Left renal cortex interstitium (tissue), 4 donors: ENCODE data around the gene SPINK4. TPM values are rescaled to one million over a fixed set of nuclear protein-coding genes. Genes with fewer than 3 reads are reported as not detected.

Experiments used
- DNase-seq, 4 donors: peaks; one replicate each; pipeline ENCODE4 v3.0.0-alpha.2; 2013; ENCODE audit warnings: low read depth in 4 of 4, low spot score in 2 of 4, missing footprints in 1 of 4
- polyA plus RNA-seq, 4 donors: library from polyadenylated mRNA; unstranded; fragments of 120-200 nt; gene quantifications; one replicate each; pipeline ENCODE4 v1.2.1, GENCODE V29; 2013; ENCODE audit not compliant: insufficient read length in 4 of 4

Gene SPINK4
- polyA plus RNA-seq, 4 donors: not detected

DNA sequence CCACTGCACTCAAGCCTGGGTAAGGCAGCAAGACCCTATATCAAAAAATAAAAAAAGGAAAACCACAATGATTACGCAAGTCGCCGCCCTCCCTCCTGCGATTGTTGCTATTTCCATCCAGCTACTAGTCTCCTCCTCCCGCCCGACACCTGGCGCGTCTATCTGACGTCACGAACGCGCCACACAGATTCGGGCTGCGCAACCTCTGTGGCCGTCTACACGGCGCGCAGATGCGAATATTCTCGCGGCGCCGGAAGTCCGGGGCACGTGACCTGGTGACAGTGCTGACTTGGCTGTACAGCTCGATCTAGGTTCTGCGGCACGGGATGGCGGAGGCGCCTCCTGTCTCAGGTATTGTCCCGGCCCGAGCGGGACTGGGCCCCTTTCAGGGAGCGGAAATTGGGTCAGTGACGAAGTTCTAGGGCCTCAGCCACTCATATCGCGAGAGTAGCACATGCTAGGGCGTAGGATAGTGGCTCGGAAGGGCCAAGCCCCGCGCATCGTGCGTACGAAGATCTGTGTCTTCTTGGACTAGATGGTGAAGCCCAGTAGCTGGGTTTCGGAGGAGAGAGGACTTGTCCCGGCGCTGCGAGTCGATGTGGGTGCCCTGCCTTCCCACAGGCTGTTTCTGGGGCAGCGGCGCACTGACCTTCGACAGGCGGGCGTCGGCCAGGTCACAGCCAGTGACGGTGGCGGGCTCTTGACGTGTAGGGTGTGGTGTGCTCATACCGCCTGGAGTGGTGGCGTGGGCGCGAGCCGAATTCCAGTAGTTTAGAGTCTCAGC, 50.5 kb downstream of the SPINK4 start, which contains the start of gene NFX1:
Gene NFX1 (plus strand): TSS at position 270 of the 784 bp plus-strand sequence. CDS start 57 bp downstream, at position 327.
- DNase-seq: peak; percentile 95 to 98 (median 96)

GRCh38 chr9:33291031-33291397, 51.0 kb downstream of the SPINK4 start:
- DNase-seq: peak in 1 of 4 donors; percentile 12

GRCh38 chr9:33291901-33292300, 51.9 kb downstream of the SPINK4 start:
- no peak for DNase-seq

DNA sequence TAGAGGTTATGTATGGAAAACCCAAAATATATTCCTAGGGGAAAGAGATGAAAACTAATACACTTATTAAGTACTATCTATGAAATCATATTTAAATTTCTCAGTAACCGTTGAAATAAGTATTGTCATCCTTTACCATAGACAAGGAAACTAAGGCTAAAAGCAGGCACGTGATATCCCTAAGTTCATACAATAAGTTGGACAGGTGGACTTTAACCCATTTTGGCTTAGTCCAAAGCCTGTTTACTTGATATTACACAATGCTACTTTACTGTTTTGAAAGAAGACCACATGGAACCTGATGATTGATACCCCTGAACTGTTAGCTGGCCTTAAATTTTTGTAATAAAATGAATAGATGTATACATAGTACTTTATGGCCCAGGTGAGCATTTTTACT, 53.8 kb downstream of the SPINK4 start:
- DNase-seq: no peak

DNA sequence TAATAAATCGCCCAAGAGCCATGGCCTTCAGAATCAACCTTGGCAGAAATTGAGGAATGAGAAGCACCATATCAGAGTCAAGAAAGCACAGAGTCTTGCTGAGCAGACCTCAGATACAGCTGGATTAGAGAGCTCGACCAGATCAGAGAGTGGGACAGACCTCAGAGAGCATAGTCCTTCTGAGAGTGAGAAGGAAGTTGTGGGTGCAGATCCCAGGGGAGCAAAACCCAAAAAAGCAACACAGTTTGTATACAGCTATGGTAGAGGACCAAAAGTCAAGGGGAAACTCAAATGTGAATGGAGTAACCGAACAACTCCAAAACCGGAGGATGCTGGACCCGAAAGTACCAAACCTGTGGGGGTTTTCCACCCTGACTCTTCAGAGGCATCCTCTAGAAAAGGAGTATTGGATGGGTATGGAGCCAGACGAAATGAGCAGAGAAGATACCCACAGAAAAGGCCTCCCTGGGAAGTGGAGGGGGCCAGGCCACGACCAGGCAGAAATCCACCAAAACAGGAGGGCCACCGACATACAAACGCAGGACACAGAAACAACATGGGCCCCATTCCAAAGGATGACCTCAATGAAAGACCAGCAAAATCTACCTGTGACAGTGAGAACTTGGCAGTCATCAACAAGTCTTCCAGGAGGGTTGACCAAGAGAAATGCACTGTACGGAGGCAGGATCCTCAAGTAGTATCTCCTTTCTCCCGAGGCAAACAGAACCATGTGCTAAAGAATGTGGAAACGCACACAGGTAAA, 54.9 kb downstream of the SPINK4 start:
- no peak for DNase-seq

DNA sequence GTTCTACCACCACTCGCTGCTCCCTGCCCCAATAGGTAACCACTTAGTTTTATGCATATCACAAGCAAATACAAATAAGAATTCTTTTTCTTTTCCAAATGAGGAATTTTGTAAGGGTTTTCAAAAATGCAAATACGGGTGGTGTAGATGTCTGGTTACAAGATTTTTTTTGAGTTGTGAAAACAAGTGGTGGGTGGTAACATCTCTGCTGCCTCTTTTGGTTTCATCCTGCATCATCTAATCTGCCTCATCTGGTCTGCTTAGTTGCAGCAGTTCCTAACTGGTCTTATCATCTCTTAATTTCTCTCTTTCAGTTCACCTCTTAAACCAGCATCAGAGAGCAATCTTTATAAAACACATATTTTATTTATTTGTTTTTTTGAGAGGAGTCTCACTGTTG, 55.6 kb downstream of the SPINK4 start:
- DNase-seq: no peak

- no peak for DNase-seq
Measured at GRCh38 chr9:33297432-33297831, 57.5 kb downstream of the SPINK4 start.

Other genes starting within 250 kb of the SPINK4 start
- gene APTX, start 238.5 kb upstream of the SPINK4 start, polyA plus RNA-seq: 10 to 100 TPM; 37.9 to 55.5 (median 46.4) TPM
- gene DNAJA1, start 214.9 kb upstream of the SPINK4 start, polyA plus RNA-seq: 100 to 1,000 TPM; 223 to 258 (median 235) TPM
- gene SMU1, start 163.5 kb upstream of the SPINK4 start, polyA plus RNA-seq: 10 to 100 TPM; 22.3 to 29.7 (median 27.2) TPM
- 100 to 1,000 TPM in 3 of 4 donors, 10 to 100 TPM in 1; 82.9 to 117 (median 105) TPM for gene B4GALT1, start 72.8 kb upstream of the SPINK4 start, polyA plus RNA-seq
- gene BAG1, start 24.5 kb downstream of the SPINK4 start, polyA plus RNA-seq: 10 to 100 TPM; 71.3 to 88.5 (median 76.2) TPM
- gene CHMP5, start 24.9 kb downstream of the SPINK4 start, polyA plus RNA-seq: 100 to 1,000 TPM in 3 of 4 donors, 10 to 100 TPM in 1; 97.6 to 139 (median 114) TPM
- 10 to 100 TPM; 28.9 to 40.1 (median 35.7) TPM for gene NFX1, start 50.3 kb downstream of the SPINK4 start, polyA plus RNA-seq
- 10 to 100 TPM; 12.8 to 35.7 (median 22.0) TPM for gene AQP7, start 162.4 kb downstream of the SPINK4 start, polyA plus RNA-seq
- 100 to 1,000 TPM in 1 of 4 donors, 10 to 100 TPM in 3; 45.5 to 100 (median 49.4) TPM for gene AQP3, start 207.4 kb downstream of the SPINK4 start, polyA plus RNA-seq
- gene NOL6, start 233.8 kb downstream of the SPINK4 start, polyA plus RNA-seq: 10 to 100 TPM; 23.8 to 26.6 (median 25.9) TPM